Endometrial microvascular endothelial cells (primary cell): ENCODE measurements around the gene TCFL5. TPM values are rescaled to one million over a fixed set of nuclear protein-coding genes. Genes with fewer than 3 reads are reported as not detected.

Experiments
- in situ Hi-C: cut with HindIII; loops from 2 replicates; pipeline ENCODE4 v1.10.0; 2017; ENCODE audit warnings: low sequenced_read_pairs, low pct_unique_long_range_greater_than_20kb; ENCODE audit errors: inconsistent ontology term
- total RNA-seq: library from RNA; depleted of rRNA; stranded (reverse); fragments of >200 nt; gene quantifications from one replicate; pipeline ENCODE4 v1.2.3, GENCODE V29; 2015; ENCODE audit errors: inconsistent ontology term

The TCFL5 gene
- 7.7 TPM for total RNA-seq

DNA sequence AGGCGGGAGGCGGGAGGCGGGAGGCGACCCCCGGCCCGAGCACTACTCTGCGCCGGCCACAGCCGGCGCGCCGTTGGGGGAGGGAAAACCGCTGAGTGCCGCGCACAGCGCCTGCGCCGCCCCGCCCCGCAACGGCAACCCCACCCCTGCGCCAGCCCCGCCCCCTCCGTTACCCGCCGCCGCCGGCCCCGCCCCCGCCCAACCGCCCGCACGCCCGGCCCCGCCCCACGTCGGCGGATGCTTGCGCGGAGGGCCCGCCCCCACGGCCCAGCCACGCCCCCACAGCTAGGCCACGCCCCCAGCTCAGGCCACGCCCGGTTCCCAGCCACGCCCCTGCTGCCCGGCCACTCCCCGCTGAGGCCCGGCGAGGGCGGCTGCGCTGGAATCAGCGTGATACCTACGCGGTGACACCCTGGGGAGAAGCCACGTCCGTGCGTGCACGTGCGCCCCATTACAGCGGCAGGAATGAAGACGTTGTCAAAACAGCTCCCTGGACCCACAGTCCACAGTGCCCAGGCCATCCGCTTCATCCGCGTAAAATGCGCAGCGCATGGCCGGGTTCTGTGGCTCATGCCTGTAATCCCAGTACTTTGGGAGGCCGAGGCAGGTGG lies at the start of gene TCFL5:
TSS of gene TCFL5 (minus strand) at position 97 of the 611 bp plus-strand sequence. CDS start 152 bp downstream, outside the sequence.
- in situ Hi-C loops: no loop called here

GRCh38 chr20:62910777-62911497 lies 49.3 kb upstream of the TCFL5 start:
- in situ Hi-C loops: no loop called here

DNA sequence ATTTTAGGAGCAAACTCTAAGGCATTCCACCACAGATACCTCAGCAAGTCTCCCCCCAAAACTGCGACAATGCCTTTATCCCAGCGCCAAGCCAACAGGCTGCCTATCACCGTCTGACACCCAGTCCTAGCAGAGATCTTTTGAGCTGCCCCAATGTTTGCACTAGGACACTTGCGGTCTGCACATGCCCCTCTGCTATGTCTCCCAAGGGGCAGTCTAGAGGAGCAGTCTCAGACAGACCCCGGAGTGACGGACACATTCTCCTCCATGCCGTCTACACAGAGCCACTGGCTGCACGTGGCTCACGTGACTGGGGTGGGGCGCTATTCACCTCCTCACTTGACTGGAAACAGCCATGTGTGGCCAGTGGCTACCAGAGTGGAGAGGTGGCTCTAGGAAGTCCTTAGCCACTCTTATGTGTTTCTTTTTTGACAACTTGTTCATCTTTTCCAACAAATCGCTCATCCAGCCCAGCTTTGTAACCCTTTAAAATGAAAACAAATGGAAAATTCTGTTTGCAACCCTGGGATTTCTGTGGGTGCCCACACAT lies 48.7 kb upstream of the TCFL5 start:
- in situ Hi-C loops: no loop called here

DNA sequence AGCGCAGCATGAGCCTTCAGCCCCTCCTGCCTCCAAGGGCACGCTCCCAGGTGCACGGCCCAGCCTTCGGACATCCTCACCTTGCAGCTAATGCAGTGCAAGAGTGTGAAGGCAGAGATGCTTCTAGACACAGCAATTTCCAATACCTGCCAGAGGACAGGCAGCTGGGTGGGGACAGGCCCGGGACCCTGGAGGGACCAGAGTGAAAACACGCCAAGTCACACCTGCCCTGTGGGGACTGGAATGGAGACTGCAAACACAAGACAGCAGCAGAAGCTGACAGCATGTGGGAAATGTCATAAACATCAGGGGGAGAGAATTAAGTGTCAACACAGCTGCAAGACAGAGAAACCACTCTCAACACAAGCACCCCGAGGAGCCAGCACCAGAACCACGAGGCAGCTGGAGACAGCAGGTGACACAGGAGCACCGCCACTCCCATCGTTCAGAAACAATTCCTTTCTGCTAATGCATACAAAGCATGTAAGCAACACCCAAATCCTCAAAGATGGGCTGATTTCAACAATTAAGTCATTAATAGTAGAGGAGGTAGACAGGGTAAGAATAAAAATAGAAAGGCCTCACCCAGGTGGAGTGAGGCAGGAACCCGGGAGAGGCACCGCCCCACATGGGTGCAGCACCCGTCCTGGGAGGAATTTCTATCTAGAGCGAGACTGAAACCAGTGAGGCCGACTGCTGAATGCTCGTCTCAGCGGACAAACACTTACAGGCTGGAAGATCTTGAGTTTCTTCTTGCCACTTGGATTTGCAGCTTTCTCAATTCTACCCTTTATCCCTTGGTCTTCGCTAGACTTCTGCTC lies 47.6 kb upstream of the TCFL5 start:
- in situ Hi-C loops: no loop called here

- in situ Hi-C loops: no loop called here
These were observed 46.0 kb upstream of the TCFL5 start for GRCh38 chr20:62907384-62908317.

DNA sequence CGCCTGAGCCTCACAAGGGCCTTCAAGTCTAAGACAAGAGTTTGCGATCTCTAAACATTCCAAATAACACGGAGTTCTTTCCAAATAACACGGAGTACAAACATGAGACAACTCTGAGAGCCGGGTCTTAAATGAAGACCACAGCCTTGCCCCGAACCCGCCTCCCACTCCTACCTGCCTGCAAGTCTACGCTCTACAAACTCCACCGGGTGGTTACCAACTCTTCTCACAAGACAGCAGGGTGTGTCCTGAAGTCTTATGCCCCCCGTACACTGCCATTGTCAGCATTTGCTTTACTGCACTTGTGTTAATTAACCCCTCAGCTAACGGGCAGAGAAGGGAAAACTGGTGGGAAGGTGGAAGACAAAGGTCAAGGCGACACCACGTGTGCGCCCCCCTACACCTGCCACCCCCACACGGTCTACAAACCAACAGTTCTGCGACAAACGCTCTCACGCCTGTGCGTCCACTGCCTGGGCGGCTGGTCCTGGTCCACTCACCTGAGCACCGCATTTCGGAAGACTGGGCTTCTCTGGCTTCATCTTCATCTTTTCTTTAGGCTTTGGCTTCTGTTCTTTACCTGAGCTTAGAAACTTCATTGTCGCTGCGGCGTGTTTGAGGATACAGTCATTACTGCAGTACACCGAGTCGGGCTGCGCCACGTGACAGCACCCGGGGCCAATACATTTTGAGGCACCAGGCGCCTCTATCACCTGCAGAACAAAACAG lies 45.2 kb upstream of the TCFL5 start:
- in situ Hi-C loops: no loop called here

- in situ Hi-C loops: no loop called here
These were observed 44.6 kb upstream of the TCFL5 start for GRCh38 chr20:62906209-62906608.

DNA sequence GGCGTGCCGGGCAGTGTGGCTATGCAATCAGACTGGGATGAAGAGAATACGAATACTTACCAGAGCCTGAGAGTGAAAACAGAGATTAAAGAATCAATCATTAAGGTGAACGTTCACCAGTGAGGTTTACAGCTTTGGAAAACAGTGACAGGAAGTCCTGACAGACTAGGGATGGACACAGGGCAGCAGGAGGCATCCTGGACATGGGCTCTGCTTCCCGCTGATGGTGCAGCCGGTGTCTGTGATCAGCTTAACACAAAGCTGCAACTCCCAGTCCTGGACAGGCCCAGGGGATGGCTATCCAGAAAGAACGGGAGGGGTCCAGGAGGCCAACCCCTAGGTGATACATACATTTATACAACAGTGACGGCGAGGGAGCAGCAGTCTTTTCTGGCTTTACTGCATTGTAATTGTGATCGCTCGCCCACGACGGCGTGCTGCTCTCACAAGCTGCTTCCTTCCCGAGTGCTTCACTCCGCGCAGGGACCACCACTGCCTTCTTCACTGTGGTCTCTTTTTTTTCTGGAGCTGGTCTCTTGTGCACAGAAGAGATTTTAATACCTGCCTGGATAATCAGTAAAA lies 44.0 kb upstream of the TCFL5 start:
- in situ Hi-C loops: no loop called here

DNA sequence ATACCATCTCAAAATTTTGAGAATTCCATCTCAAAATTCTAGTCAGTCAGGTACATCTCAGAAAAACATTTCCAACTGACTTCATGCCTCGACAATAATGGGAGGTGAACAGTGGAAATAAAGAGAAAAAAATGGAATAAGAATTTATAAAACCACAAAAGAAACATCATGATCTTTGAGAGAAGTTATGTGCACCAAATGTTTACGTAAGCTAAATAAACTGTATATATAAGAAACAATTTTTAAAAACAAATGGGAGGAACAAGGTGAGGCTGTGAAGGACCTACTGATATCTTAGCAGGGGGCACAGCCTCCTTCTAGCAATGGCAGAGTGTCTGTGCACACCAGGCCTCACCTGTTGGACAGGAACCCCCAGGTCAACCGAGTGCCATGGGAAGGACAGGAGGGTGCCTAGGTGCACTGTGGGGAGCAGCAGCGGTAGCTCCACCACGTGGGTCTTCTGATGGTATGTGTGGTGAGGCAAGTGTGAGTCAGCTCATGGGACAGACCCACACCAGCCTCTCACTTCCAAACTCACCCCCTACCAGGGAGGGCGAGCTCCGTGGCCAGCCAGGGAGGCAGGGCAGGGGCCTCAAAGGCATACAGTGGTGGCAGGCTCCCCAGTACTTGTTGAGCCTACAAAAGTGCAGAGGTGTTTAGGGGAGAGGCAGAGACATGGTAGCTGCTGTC lies 41.4 kb upstream of the TCFL5 start:
- in situ Hi-C loops: no loop called here

DNA sequence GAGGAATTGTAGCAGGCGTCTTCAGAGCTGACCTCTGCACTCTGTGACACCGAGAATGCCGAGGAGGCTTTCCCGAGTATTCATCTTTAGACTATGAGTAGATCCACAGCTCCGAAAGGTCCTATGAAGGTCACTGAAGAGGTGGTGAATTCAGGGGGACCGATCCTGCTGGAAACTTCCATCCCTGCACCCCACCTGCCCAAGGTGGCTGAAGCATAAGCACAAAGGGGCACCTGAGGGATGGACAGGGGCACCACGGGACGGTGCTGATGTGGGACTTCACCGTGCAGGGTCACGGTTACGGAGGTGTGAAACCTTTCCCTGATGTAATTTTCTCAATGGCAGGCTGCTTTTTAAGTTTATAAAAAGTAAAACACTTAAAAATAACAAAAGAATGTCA lies 40.3 kb upstream of the TCFL5 start:
- in situ Hi-C loops: no loop called here

DNA sequence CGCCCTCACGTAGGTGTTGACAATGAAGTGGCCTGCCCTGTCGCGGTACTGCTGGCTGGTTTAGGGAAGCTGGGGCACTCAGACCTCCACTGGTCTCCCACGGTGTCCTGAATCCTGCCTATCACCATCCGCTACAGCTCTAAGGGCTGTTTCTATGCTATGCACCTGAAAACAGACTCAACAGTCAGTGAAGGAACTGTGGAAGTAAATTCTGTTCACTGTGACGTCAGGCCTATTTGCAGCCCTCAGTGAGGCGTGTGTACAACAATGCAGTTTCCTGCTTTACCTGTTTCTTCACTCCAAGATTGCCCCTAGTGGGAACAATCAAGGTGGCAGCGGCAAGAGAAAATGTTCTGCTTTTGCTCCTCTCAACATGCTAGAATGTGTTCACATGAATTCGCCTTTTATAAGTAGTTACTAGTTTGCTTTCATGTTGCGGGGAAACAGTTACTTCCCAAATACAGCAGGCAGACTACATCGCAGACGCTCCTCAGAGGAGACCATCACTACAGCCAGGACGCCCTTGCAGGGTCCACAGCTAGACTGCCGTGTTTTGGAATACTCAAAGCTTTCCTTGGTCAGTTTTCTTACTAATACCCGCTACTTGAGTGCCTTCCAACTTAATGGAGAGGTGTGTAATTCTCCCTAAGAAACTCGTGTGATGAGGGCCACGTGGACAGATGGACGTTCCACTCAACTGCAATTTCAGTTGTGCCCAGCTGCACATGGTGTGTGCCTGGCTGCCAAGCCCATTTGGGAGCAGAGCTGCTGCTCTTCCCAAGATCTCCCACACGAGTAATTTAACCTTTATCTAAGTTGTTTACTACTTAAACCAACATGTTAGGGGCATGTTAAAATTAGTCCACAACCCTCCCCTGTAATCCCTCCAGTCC lies 39.3 kb upstream of the TCFL5 start:
- in situ Hi-C loops: no loop called here

- in situ Hi-C loops: no loop called here
These were observed 38.5 kb upstream of the TCFL5 start for GRCh38 chr20:62900052-62900691.

- in situ Hi-C loops: no loop called here
These were observed 38.0 kb upstream of the TCFL5 start for GRCh38 chr20:62899633-62900051.

- in situ Hi-C loops: no loop called here
These were observed 37.5 kb upstream of the TCFL5 start for GRCh38 chr20:62898970-62899632.
